GM12878 (cell line): ENCODE measurements around the gene HELZ. TPM values are rescaled to one million over a fixed set of nuclear protein-coding genes. Genes with fewer than 3 reads are reported as not detected.

Source experiments
- ATAC-seq: fragments of 200-7000 bp; cut with Tn5 transposase; 3 replicates; pipeline ENCODE4 v1.9.1; 2020; ENCODE audit warnings: mild to moderate bottlenecking, moderate library complexity
- BruUV-seq: library from RNA; stranded (reverse); fragments of 400-500 nt; replicated peaks from 2 replicates; lab custom pipeline; 2021; lab: Mats Ljungman, UMichigan
- CTCF ChIA-PET: fragments of 300-600 bp; sonication (Branson Sonifier 250); formaldehyde crosslinking; extraction: SDS; loops from one replicate; lab custom pipeline; 2021; ENCODE audit warnings: inconsistent platforms; lab: Yijun Ruan, JAX
- POLR2A ChIA-PET: fragments of 350-600 bp; formaldehyde crosslinking; extraction: SDS; loops from one replicate; lab custom pipeline; 2021; ENCODE audit warnings: inconsistent platforms; lab: Charles Lee
- RAD21 ChIA-PET: fragments of 300-600 bp; sonication (Branson Sonifier 250); formaldehyde crosslinking; loops from one replicate; lab custom pipeline; 2023; ENCODE audit warnings: antibody characterized with exemption; ENCODE audit not compliant: unreplicated experiment; lab: Charles Lee
- SMC1A ChIA-PET: fragments of 300-600 bp; sonication (Branson Sonifier 250); formaldehyde crosslinking; loops from one replicate; lab custom pipeline; 2023; ENCODE audit not compliant: unreplicated experiment, uncharacterized antibody; lab: Charles Lee
- DNase-seq: peaks from one replicate; pipeline ENCODE4 v3.0.0-alpha.2; 2011; ENCODE audit warnings: low read depth, low spot score
- FAIRE-seq: peaks from 3 replicates; lab custom pipeline; 2011; peaks lifted over from hg19 to GRCh38; lab: Jason Lieb, UNC
- H2AFZ ChIP-seq: 2 replicates; pipeline ENCODE4 v1.6.0; 2011; ENCODE audit warnings: low read depth, low read length, control low read depth; ENCODE audit not compliant: control insufficient read depth
- H3K27ac ChIP-seq: 2 replicates; pipeline ENCODE4 v1.5.1; 2011; ENCODE audit warnings: control low read depth; ENCODE audit not compliant: control insufficient read depth, insufficient read depth
- H3K27me3 ChIP-seq, 2 experiments: replicated peaks in 1 of 2; 2 replicates each; pipeline versions ENCODE4 v1.6.0 to v1.6.1; 2011; ENCODE audit warnings: low read length in 1 of 2; ENCODE audit not compliant: control insufficient read depth in 2 of 2, insufficient read depth in 2 of 2
- H3K36me3 ChIP-seq, 2 experiments: 2 replicates each; pipeline ENCODE4 v1.5.1; 2011; ENCODE audit warnings: low read length in 1 of 2; ENCODE audit not compliant: control insufficient read depth in 2 of 2, insufficient read depth in 2 of 2
- H3K4me1 ChIP-seq: 2 replicates; pipeline ENCODE4 v1.6.1; 2011; ENCODE audit warnings: mild to moderate bottlenecking, low read length, moderate library complexity, mixed read lengths; ENCODE audit not compliant: control insufficient read depth, insufficient read depth
- H3K4me2 ChIP-seq: 2 replicates; pipeline ENCODE4 v1.6.0; 2011; ENCODE audit warnings: control low read depth; ENCODE audit not compliant: control insufficient read depth, insufficient read depth
- H3K4me3 ChIP-seq: fragments of 200-600 bp; sonication (generic); 2 replicates; pipeline ENCODE4 v1.5.1; 2016
- H3K79me2 ChIP-seq: 2 replicates; pipeline ENCODE4 v1.6.0; 2011; ENCODE audit warnings: low read length; ENCODE audit not compliant: control insufficient read depth, insufficient read depth
- H3K9ac ChIP-seq: 2 replicates; pipeline ENCODE4 v1.8.0; 2011; ENCODE audit warnings: low read length, control low read depth, mixed read lengths; ENCODE audit not compliant: control insufficient read depth, insufficient read depth
- H3K9me3 ChIP-seq: replicated peaks from 3 replicates; pipeline ENCODE4 v1.5.1; 2011; ENCODE audit warnings: mild to moderate bottlenecking, low read length; ENCODE audit not compliant: control insufficient read depth, insufficient read depth
- H4K20me1 ChIP-seq: 2 replicates; pipeline ENCODE4 v1.6.0; 2011; ENCODE audit not compliant: control insufficient read depth, insufficient read depth
- CHD4 ChIP-seq: fragments of 200-600 bp; sonication (generic); IDR thresholded peaks from 2 replicates; pipeline ENCODE4 v1.6.1; 2016; ENCODE audit warnings: mild to moderate bottlenecking
- CREB1 ChIP-seq: IDR thresholded peaks from 2 replicates; pipeline ENCODE4 v1.6.1; 2012; ENCODE audit warnings: low read depth, mild to moderate bottlenecking, inconsistent platforms
- EP300 ChIP-seq, 2 experiments: fragments of 150-350 bp in 1 of 2; IDR thresholded peaks; 2 replicates each; pipeline ENCODE4 v1.6.1; 2011 to 2012; ENCODE audit warnings: low read depth in 2 of 2, low read length in 2 of 2, borderline replicate concordance in 1 of 2, improper control_type of control experiment in 1 of 2, inconsistent platforms in 1 of 2; ENCODE audit not compliant: control insufficient read depth in 1 of 2
- FOXK2 ChIP-seq: fragments of 450-650 bp; IDR thresholded peaks from 2 replicates; pipeline ENCODE4 v1.6.1; 2017; ENCODE audit warnings: mild to moderate bottlenecking, moderate library complexity
- IRF5 ChIP-seq: fragments of 450-650 bp; IDR thresholded peaks from 2 replicates; pipeline ENCODE4 v1.6.1; 2017; ENCODE audit warnings: borderline replicate concordance
- KAT2A ChIP-seq: conservative IDR thresholded peaks from 2 replicates; pipeline ENCODE4 v1.6.1; 2011; ENCODE audit warnings: low read depth, low read length; ENCODE audit not compliant: control insufficient read depth
- MLLT1 ChIP-seq: fragments of 450-650 bp; IDR thresholded peaks from 2 replicates; pipeline ENCODE4 v1.6.1; 2016; ENCODE audit warnings: mild to moderate bottlenecking
- TCF3 ChIP-seq: IDR thresholded peaks from 2 replicates; pipeline ENCODE4 v1.6.1; 2012; ENCODE audit warnings: low read depth, mild to moderate bottlenecking, low read length, borderline replicate concordance; ENCODE audit not compliant: insufficient read depth
- YY1 ChIP-seq: IDR thresholded peaks from 2 replicates; pipeline ENCODE4 v1.6.1; 2011; ENCODE audit warnings: low read depth, mild to moderate bottlenecking, low read length
- WGBS: methylation state at CpG from one replicate; pipeline ENCODE4 v1.1.6; 2016; ENCODE audit warnings: low lambda C conversion rate; ENCODE audit not compliant: insufficient replicate concordance, insufficient coverage; ENCODE audit errors: missing lambda C conversion rate; 5-methylcytosine and 5-hydroxymethylcytosine counted together
- in situ Hi-C: fragments of 300-500 bp; cut with MboI; formaldehyde crosslinking; loops from 9 replicates; pipeline ENCODE4 v1.14.3; 2018; ENCODE audit warnings: mixed read lengths
- intact Hi-C: fragments of 100-400 bp; cut with micrococcal nuclease; formaldehyde crosslinking; loops from one replicate; pipeline ENCODE4 v1.14.2; 2022; ENCODE audit not compliant: unreplicated experiment
- polyA plus RNA-seq, 11 experiments: library from polyadenylated mRNA; depleted of rRNA in 4 of 11; unstranded in 6 of 11; stranded (reverse) in 5 of 11; fragments of >200 nt; fragmentation: Nextera tagmentation in 4 of 11; fragmentation: Illumina TruSeq in 1 of 11; extraction: Ambion mirVana in 4 of 11; extraction: Trizol in 1 of 11; gene quantifications; 1 replicate in 1 of 11; 2 replicates in 10 of 11; pipeline versions ENCODE4 v1.2.1 to v1.2.3, GENCODE V29; 2011 to 2016; ENCODE audit warnings: inconsistent platforms in 2 of 11, missing spikeins in 2 of 11, low read depth in 1 of 11
- total RNA-seq, 4 experiments: library from RNA; depleted of rRNA in 3 of 4; stranded (reverse); fragments of >200 nt in 3 of 4; fragmentation: Illumina TruSeq in 1 of 4; extraction: Trizol in 1 of 4; gene quantifications; 2 replicates each; pipeline versions ENCODE4 v1.2.1 to v1.2.3, GENCODE V29; 2013 to 2021

The HELZ gene
- total and polyA plus RNA-seq, 10 of the 15 experiments (the other 5 are each of a cell fraction or from before 2014, with no cell fraction given): 1.5 to 36.8 (median 19.1) TPM

GRCh38 chr17:67248291-67248690, 3.3 kb upstream of the HELZ start:
- POLR2A ChIA-PET: interaction anchor here (0.7 kb wide), 1 partner anchor 69 kb away, joined by 5 read pairs; no protein-coding TSS in a partner anchor
- ATAC-seq: no peak
- no peak overlapping the region for H3K4me3 ChIP-seq
- no peak overlapping the region for H3K9ac ChIP-seq
- FAIRE-seq: no peak
- H3K27ac ChIP-seq: no peak overlapping the region
- no peaks in the 10 kb centered on the region for H4K20me1 ChIP-seq
- no peaks in the 10 kb centered on the region for H3K36me3 ChIP-seq
- H2AFZ ChIP-seq: no peak overlapping the region
- CTCF ChIA-PET: interaction anchor here (0.6 to 1.1 kb wide), 2 partner anchors 9 kb away, joined by 4 read pairs; no protein-coding TSS in a partner anchor
- no peaks in the 10 kb centered on the region for H3K9me3 ChIP-seq
- WGBS: 64% methylated on average over 6 of the region's 6 CpGs
- no peaks in the 10 kb centered on the region for H3K27me3 ChIP-seq
- no peak for DNase-seq
- in situ Hi-C loops (no loop called here), intact Hi-C loops (no loop called here)
- peaks cover 11% of the 10 kb centered on the region for H3K4me1 ChIP-seq
- H3K4me2 ChIP-seq: no peak overlapping the region
- TF ChIP-seq EP300 (IDR thresholded peaks at IDR 0.05; ENCODE audit: borderline replicate concordance in 1 of 2, control insufficient read depth in 1 of 2, low read depth in 2 of 2, low read length in 2 of 2) (no peak), TCF3 (no peak), CREB1 (no peak), CHD4 (no peak), YY1 (no peak)
- SMC1A ChIA-PET: no interaction called here
- H3K79me2 ChIP-seq: peaks cover 17% of the 10 kb centered on the region
- RAD21 ChIA-PET: no interaction called here
- no TSS peak for BruUV-seq

GRCh38 chr17:67247416-67247900, 2.5 kb upstream of the HELZ start:
- H3K9ac ChIP-seq: no peak overlapping the region
- no peaks in the 10 kb centered on the region for H3K36me3 ChIP-seq
- FAIRE-seq: no peak
- H3K27ac ChIP-seq: no peak overlapping the region
- no peak overlapping the region for H3K4me2 ChIP-seq
- 91% methylated on average over 11 of the region's 12 CpGs for WGBS
- H3K27me3 ChIP-seq: no peaks in the 10 kb centered on the region
- in situ Hi-C loops (no loop called here), intact Hi-C loops (no loop called here)
- no peak overlapping the region for H3K4me3 ChIP-seq
- H3K9me3 ChIP-seq: no peaks in the 10 kb centered on the region
- POLR2A ChIA-PET: interaction anchor here (0.5 to 0.6 kb wide), 2 partner anchors 14 to 117 kb away, joined by 3 read pairs; no protein-coding TSS in a partner anchor
- H3K79me2 ChIP-seq: peaks cover 21% of the 10 kb centered on the region
- CTCF ChIA-PET: no interaction called here
- H3K4me1 ChIP-seq: peaks cover 13% of the 10 kb centered on the region
- H4K20me1 ChIP-seq: no peaks in the 10 kb centered on the region
- BruUV-seq: no TSS peak
- no peak for ATAC-seq
- DNase-seq: no peak
- SMC1A ChIA-PET: interaction anchor here (1.2 kb wide), 1 partner anchor 15 kb away, joined by 3 read pairs; no protein-coding TSS in a partner anchor
- no peak overlapping the region for H2AFZ ChIP-seq
- TF ChIP-seq KAT2A: no peak
- TF ChIP-seq MLLT1: 0 out of 2 replicates have a peak, but pooled peaks have one; percentile 12
- no peak for TF ChIP-seq IRF5
- TF ChIP-seq FOXK2: peak; percentile 4; the same call in 1 of the 2 replicates
- RAD21 ChIA-PET: interaction anchor here (0.6 kb wide), 1 partner anchor 137 kb away, joined by 3 read pairs; no protein-coding TSS in a partner anchor
